ENCODE data around the gene SERPINB7. TPM values are rescaled to one million over a fixed set of nuclear protein-coding genes. Genes with fewer than 3 reads are reported as not detected.

The SERPINB7 gene
- total RNA-seq, 4 donors from 2014 or later = not detected

DNA sequence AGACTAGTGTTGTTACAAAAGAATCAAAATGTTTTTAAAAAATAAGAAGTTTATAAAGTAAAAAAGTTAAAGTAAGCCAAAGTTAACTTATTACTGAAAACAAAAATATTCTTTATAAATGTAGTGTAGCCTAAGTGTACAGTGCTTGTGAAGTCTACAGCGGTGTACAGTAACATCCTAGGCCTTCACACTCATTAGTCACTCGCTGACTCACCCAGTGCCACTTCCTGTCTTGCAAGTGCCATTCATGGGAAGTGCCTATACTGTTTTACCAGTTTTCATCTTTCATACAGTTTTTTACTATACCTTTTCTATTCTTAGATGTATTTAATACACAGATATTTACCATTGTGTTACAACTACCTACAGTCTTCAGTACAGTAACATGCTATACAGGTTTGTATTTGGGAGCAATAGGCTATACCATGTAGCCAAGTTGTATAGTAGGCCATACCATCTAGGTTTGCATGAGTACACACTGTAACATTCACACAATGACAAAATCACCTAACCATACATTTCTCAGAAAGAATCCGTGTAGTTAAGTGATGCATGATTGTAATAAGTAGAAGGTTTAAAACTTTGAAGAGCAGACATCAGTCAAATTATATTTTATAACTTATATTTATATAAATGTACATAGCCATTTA, 13.4 kb downstream of the SERPINB7 start:
- no peaks in the 10 kb centered on the region for H3K4me1 ChIP-seq
- ATAC-seq = no peak
- in situ Hi-C loops (cut with MboI; ENCODE audit: low sequenced_read_pairs in 4 of 4) = no loop called here
- H3K27ac ChIP-seq = no peak overlapping the region
- H3K9me3 ChIP-seq = no peaks in the 10 kb centered on the region
- H3K27me3 ChIP-seq = no peaks in the 10 kb centered on the region
- DNase-seq = no peak
- intact Hi-C loops (cut with DNase I; ENCODE audit: low total_unique reads) = no loop called here
- H3K36me3 ChIP-seq = no peaks in the 10 kb centered on the region
- TF ChIP-seq POLR2A (IDR thresholded peaks at IDR 0.05) (no peak), CTCF (IDR thresholded peaks at IDR 0.05 in 4 of 5, conservative IDR thresholded peaks at IDR 0.05 in 1 of 5) (no peak)
- no peak overlapping the region for H3K4me3 ChIP-seq

- ATAC-seq = no peak
- no peak for DNase-seq
- H3K4me3 ChIP-seq = no peak overlapping the region
- no peaks in the 10 kb centered on the region for H3K4me1 ChIP-seq
- in situ Hi-C loops (cut with MboI; ENCODE audit: low sequenced_read_pairs in 4 of 4) = no loop called here
- H3K36me3 ChIP-seq = no peaks in the 10 kb centered on the region
- H3K9me3 ChIP-seq = no peaks in the 10 kb centered on the region
- no peak overlapping the region for H3K27ac ChIP-seq
- TF ChIP-seq POLR2A (IDR thresholded peaks at IDR 0.05) = no peak
- no peak for TF ChIP-seq CTCF (IDR thresholded peaks at IDR 0.05 in 4 of 5, conservative IDR thresholded peaks at IDR 0.05 in 1 of 5)
- intact Hi-C loops (cut with DNase I; ENCODE audit: low total_unique reads) = no loop called here
- no peaks in the 10 kb centered on the region for H3K27me3 ChIP-seq
These were observed 14.1 kb downstream of the SERPINB7 start for GRCh38 chr18:63789327-63789726.

DNA sequence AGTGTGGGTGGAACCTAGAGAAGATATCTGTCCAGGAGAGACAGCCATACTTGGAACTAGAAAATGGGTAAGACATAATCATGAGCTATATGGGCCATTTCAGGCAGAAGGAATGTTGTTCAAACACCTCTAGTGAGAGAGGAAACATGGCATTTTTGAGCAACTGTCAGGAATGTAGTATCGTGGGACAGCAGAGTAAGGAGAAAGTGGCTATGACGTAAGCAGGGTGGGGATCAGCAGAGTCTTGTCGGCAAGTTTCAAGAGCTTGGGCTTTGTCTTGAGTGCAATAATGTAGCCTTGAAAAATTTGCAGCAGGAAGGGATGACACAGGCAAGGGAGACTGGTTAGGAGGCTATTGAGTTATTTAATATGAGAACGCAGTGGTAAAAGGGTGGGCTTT, 20.4 kb downstream of the SERPINB7 start:
- TF ChIP-seq POLR2A (IDR thresholded peaks at IDR 0.05) (no peak), CTCF (IDR thresholded peaks at IDR 0.05 in 4 of 5, conservative IDR thresholded peaks at IDR 0.05 in 1 of 5) (no peak)
- intact Hi-C loops (cut with DNase I; ENCODE audit: low total_unique reads) (no loop called here), in situ Hi-C loops (cut with MboI; ENCODE audit: low sequenced_read_pairs in 4 of 4) (no loop called here)

DNA sequence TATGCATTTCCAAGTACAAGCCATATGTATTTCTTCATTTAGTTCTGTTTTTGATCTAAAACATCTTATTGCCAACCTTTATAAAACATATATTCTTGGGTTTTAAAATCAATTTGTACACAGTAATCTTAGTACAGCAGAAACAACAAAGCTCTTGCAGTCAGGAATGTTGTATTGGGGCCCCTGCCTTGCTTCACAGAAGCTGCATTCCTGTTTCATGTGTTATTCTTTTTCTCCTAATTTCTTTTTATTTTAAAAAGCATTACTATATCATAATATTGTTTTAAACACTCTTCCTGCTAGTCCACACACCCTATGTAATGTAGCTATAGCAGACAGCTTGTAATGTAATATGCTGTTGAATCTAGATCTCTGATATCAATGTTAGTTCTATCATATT, 24.0 kb downstream of the SERPINB7 start:
- no peak for DNase-seq
- intact Hi-C loops (cut with DNase I; ENCODE audit: low total_unique reads) = no loop called here
- Histone ChIP-seq H3K27me3 (no peaks in the 10 kb centered on the region), H3K9me3 (no peaks in the 10 kb centered on the region), H3K36me3 (no peaks in the 10 kb centered on the region), H3K27ac (no peak overlapping the region), H3K4me3 (no peak overlapping the region), H3K4me1 (no peaks in the 10 kb centered on the region)
- TF ChIP-seq CTCF (IDR thresholded peaks at IDR 0.05 in 4 of 5, conservative IDR thresholded peaks at IDR 0.05 in 1 of 5) (no peak), POLR2A (IDR thresholded peaks at IDR 0.05) (no peak)
- in situ Hi-C loops (cut with MboI; ENCODE audit: low sequenced_read_pairs in 4 of 4) = no loop called here
- ATAC-seq = no peak

More for the DNA sequence above, 20.4 kb downstream of the SERPINB7 start:
- no peaks in the 10 kb centered on the region for H3K4me1 ChIP-seq
- H3K4me3 ChIP-seq = no peak overlapping the region
- H3K36me3 ChIP-seq = no peaks in the 10 kb centered on the region
- ATAC-seq = no peak
- H3K27ac ChIP-seq = no peak overlapping the region
- no peaks in the 10 kb centered on the region for H3K9me3 ChIP-seq
- no peaks in the 10 kb centered on the region for H3K27me3 ChIP-seq
- DNase-seq = no peak

GRCh38 chr18:63801343-63801742, 26.1 kb downstream of the SERPINB7 start:
- in situ Hi-C loops (cut with MboI; ENCODE audit: low sequenced_read_pairs in 4 of 4) = no loop called here
- H3K4me3 ChIP-seq = no peak overlapping the region
- no peaks in the 10 kb centered on the region for H3K9me3 ChIP-seq
- DNase-seq = no peak
- no peaks in the 10 kb centered on the region for H3K36me3 ChIP-seq
- H3K4me1 ChIP-seq = no peaks in the 10 kb centered on the region
- no peaks in the 10 kb centered on the region for H3K27me3 ChIP-seq
- ATAC-seq = no peak
- H3K27ac ChIP-seq = no peak overlapping the region
- TF ChIP-seq POLR2A (IDR thresholded peaks at IDR 0.05) (no peak), CTCF (IDR thresholded peaks at IDR 0.05 in 4 of 5, conservative IDR thresholded peaks at IDR 0.05 in 1 of 5) (no peak)
- intact Hi-C loops (cut with DNase I; ENCODE audit: low total_unique reads) = no loop called here

Data from gastrocnemius medialis (tissue), 4 donors.